HUES64 (cell line): Measurements from ENCODE around the gene RELA.
A peak's percentile ranks its signal among the peaks of the same experiment; 100 is the strongest.
"Not testable (repeated sequence)": the region's sequence is repeated elsewhere in the genome, so short reads cannot be mapped to it uniquely, and the experiment has no call there.

Experiments used
- H3K27ac ChIP-seq: 2 replicates; pipeline ENCODE4 v1.7.0; 2013; ENCODE audit warnings: low read depth, low read length, inconsistent platforms
- H3K27me3 ChIP-seq: 2 replicates; pipeline ENCODE4 v1.6.1; 2013; ENCODE audit warnings: mild to moderate bottlenecking, low read length; ENCODE audit not compliant: insufficient read depth
- H3K36me3 ChIP-seq: 2 replicates; pipeline ENCODE4 v1.6.1; 2013; ENCODE audit warnings: mild to moderate bottlenecking, low read length; ENCODE audit not compliant: insufficient read depth
- H3K4me1 ChIP-seq: 2 replicates; pipeline ENCODE4 v1.6.1; 2013; ENCODE audit warnings: mild to moderate bottlenecking, low read length, moderate library complexity; ENCODE audit not compliant: insufficient read depth
- H3K4me3 ChIP-seq: 2 replicates; pipeline ENCODE4 v1.5.1; 2013; ENCODE audit warnings: mild to moderate bottlenecking, low read length, moderate library complexity
- H3K9ac ChIP-seq: 2 replicates; pipeline ENCODE4 v1.6.1; 2013; ENCODE audit warnings: mild to moderate bottlenecking, low read depth, low read length
- H3K9me3 ChIP-seq: 2 replicates; pipeline ENCODE4 v1.6.1; 2013; ENCODE audit warnings: low read depth, low read length; ENCODE audit not compliant: insufficient read depth
- WGBS: fragments of 150-250, 120-280 bp; methylation state at CpG from one replicate; pipeline ENCODE4 v1.1.7; 2013; ENCODE audit warnings: missing lambda C conversion rate; 5-methylcytosine and 5-hydroxymethylcytosine counted together

Gene RELA

GRCh38 chr11:65662247-65662798 is 393 bp downstream of the RELA start:
- peak overlapping the region; percentile 80 for H3K4me3 ChIP-seq
- H3K9ac ChIP-seq = peak overlapping the region; percentile 77
- H3K36me3 ChIP-seq = peaks cover 39% of the 10 kb centered on the region
- H3K4me1 ChIP-seq = peaks cover 4% of the 10 kb centered on the region; the same call in 1 of the 2 replicates
- no peaks in the 10 kb centered on the region for H3K9me3 ChIP-seq
- no peaks in the 10 kb centered on the region for H3K27me3 ChIP-seq
- peak overlapping the region; percentile 64; the same call in 1 of the 2 replicates for H3K27ac ChIP-seq
- under 1% methylated on average over 29 of the region's 29 CpGs for WGBS

DNA sequence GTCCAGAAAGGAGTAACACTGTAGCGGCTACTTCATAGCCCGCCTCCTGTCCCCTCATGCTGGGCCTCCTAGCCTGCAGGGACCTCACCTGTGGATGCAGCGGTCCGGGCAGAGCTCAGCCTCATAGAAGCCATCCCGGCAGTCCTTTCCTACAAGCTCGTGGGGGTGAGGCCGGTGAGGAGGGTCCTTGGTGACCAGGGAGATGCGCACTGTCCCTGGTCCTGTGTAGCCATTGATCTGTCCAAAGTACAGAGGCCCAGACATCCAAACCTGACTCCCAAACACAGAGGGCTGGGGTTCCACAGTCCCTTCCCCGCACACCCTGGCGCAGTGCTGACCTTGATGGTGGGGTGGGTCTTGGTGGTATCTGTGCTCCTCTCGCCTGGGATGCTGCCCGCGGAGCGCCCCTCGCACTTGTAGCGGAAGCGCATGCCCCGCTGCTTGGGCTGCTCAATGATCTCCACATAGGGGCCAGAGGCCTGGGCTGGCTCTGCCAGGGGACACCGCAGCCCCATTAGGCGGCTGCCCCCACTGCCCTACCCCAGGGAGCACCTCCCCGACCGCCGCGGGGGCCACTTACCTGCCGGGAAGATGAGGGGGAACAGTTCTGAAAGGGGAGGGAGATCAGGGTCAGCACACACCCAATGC is 993 bp downstream of the RELA start:
- H3K27me3 ChIP-seq = no peaks in the 10 kb centered on the region
- H3K9ac ChIP-seq = peak overlapping the region; percentile 77
- H3K9me3 ChIP-seq = no peaks in the 10 kb centered on the region
- peaks cover 44% of the 10 kb centered on the region for H3K36me3 ChIP-seq
- H3K4me1 ChIP-seq = peaks cover 4% of the 10 kb centered on the region; the same call in 1 of the 2 replicates
- peak overlapping the region; percentile 80 for H3K4me3 ChIP-seq
- H3K27ac ChIP-seq = peak overlapping the region; percentile 64; the same call in 1 of the 2 replicates
- WGBS = 82% methylated on average over 21 of the region's 25 CpGs

DNA sequence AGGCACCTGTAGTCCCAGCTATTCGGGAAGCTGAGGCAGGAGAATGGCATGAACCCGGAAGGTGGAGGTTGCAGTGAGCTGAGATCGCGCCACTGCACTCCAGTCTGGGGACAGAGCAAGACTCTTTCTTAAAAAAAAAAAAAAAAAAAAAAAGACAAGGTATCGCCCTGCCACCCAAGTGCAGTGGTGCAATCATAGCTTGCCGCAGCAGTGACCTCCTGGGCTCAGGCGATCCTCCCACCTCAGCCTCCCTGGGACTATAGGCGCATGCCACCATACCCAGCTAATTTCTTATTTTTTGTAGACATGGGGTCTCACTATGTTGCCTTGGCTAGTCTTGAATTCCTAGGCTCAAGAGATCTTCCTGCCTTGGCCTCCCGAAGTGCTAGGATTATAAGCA is 1.8 kb downstream of the RELA start:
- H3K27me3 ChIP-seq, H3K27ac ChIP-seq, H3K9ac ChIP-seq, H3K4me3 ChIP-seq, H3K9me3 ChIP-seq, H3K4me1 ChIP-seq: not testable (repeated sequence)
- WGBS = 94% methylated on average over 9 of the region's 9 CpGs
- peaks cover 51% of the 10 kb centered on the region for H3K36me3 ChIP-seq

- Histone ChIP-seq H3K4me1 (peaks cover 4% of the 10 kb centered on the region; the same call in 1 of the 2 replicates), H3K9me3 (no peaks in the 10 kb centered on the region), H3K9ac (no peak overlapping the region), H3K27ac (no peak overlapping the region), H3K36me3 (peaks cover 60% of the 10 kb centered on the region), H3K4me3 (no peak overlapping the region), H3K27me3 (no peaks in the 10 kb centered on the region)
- WGBS = 94% methylated on average over 9 of the region's 9 CpGs
These were observed 2.7 kb downstream of the RELA start for GRCh38 chr11:65660038-65660437.

DNA sequence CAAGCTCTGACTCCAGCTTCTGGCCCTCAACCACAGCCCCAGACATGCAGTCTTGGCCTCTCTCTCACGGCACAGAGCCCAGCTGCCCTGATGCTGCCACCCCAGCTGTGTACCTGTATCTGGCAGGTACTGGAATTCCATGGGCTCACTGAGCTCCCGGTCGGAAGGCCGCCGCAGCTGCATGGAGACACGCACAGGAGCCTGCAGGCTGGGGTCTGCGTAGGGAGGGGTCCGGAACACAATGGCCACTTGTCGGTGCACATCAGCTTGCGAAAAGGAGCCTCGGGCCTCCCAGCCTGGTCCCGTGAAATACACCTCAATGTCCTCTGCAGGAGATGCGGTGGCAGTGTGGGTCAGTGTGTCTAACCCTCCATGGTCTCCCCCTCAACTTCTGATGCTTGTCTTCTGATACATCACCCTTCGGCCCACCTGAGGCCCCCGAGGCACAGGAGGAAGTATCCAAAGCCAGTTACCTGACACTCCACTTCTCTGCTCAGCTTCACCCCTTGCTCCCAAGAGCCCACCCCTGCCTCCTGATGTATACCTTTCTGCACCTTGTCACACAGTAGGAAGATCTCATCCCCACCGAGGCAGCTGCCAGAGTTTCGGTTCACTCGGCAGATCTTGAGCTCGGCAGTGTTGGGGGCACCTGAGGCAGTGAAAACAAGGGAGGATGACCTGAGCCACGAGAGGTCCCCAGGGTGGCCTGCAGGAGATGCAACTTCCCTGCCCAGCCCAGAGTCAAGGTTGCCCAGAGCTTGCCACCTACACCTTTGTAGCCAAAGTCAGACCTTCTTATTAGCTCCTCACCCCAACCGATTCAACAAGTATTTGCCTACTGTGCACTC is 4.3 kb downstream of the RELA start:
- Histone ChIP-seq H3K36me3 (peaks cover 72% of the 10 kb centered on the region), H3K9me3 (no peaks in the 10 kb centered on the region), H3K27ac (no peak overlapping the region), H3K9ac (no peak overlapping the region), H3K4me3 (no peak overlapping the region), H3K4me1 (peaks cover 3% of the 10 kb centered on the region; the same call in 1 of the 2 replicates), H3K27me3 (no peaks in the 10 kb centered on the region)
- 95% methylated on average over 21 of the region's 21 CpGs for WGBS

GRCh38 chr11:65657426-65657825 is 5.3 kb downstream of the RELA start:
- H3K4me3 ChIP-seq = no peak overlapping the region
- no peaks in the 10 kb centered on the region for H3K27me3 ChIP-seq
- no peaks in the 10 kb centered on the region for H3K9me3 ChIP-seq
- H3K27ac ChIP-seq = no peak overlapping the region
- peaks cover 7% of the 10 kb centered on the region; the same call in 1 of the 2 replicates for H3K4me1 ChIP-seq
- 94% methylated on average over 7 of the region's 7 CpGs for WGBS
- peaks cover 72% of the 10 kb centered on the region for H3K36me3 ChIP-seq
- H3K9ac ChIP-seq = no peak overlapping the region

GRCh38 chr11:65655570-65656332 is 7.0 kb downstream of the RELA start:
- Histone ChIP-seq H3K9me3 (no peaks in the 10 kb centered on the region), H3K4me3 (no peak overlapping the region), H3K27ac (no peak overlapping the region), H3K36me3 (peaks cover 65% of the 10 kb centered on the region), H3K4me1 (peaks cover 12% of the 10 kb centered on the region; the same call in 1 of the 2 replicates), H3K27me3 (no peaks in the 10 kb centered on the region), H3K9ac (no peak overlapping the region)
- 93% methylated on average over 16 of the region's 16 CpGs for WGBS

DNA sequence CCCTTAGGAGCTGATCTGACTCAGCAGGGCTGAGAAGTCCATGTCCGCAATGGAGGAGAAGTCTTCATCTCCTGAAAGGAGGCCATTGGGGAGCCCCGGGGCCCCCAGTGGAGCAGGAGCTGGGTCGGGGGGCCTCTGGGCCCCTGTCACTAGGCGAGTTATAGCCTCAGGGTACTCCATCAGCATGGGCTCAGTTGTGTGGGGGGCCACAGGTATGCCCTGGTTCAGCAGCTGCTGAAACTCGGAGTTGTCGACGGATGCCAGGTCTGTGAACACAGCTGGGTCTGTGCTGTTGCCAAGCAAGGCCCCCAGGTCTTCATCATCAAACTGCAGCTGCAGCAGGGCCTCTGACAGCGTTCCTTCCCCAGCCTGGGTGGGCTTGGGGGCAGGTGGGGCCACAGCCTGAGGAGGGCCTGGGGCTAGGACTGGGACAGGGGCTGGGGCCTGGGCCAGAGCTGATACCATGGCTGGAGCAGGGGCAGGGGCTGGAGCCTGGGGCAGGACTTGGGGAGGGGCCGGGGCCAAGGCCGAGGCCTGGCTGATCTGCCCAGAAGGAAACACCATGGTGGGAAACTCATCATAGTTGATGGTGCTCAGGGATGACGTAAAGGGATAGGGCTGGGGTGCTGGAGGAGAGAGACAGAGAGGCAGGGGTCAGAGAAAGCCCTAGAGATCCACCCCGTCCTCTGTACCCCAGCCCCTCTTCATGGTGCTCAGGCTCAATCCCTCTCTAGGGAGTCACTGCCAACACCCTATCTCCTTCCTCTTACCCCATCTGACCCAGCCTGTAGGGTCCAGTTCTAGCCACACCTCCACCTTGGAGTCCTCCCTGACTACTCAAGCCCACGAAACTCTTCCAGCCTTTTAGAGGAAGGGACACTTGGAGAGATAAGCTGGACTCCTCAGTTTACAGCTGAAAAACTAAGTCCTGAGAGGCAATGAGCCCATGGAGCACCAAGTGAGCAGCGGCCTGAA is 8.1 kb downstream of the RELA start:
- no peak overlapping the region for H3K9ac ChIP-seq

DNA sequence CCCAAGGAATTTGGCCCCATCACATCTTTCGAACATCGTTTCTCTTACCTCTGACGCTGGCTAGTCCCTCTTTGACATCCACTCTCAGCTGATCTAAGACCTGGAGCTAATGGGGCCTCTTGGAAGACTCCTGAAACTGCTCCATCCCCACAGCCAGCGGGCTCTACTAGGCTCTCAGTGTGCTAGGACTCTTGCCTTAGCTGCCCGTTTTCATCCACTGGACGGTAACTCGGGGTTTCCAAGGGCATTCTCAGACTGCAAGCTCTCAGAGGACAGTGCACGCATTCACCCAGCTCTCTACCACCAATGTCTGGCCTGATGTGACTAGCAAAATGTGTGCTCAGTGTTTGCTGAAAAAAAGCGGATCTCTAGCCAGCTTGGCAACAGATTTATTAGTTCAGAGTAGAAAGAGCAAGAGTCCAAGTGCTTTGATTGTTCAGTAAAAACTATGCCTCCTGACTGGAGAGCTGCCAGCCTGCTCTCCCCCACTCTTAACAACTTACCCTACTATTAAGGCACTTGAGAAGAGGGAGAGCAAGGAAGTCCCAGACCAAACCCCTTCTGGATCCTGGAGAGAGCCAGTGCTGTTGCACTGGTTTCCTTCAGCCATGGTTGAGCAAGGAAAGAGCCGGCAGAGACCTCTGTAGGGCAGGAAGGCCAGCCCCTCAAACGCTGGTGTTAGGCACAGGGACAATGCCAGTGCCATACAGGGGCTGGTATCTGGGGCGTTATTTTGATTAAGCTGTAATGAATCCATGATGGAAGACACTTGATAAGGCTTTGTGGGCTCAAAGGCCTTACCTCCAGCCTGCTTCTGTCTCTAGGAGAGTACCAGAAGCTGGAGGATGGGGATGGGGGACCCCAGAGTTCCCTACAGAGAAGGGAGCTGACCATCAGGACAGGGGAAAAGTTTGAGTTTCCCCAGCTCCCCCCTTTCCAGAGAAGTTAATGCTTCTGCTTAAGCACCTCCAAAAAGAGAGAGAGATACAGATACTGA is 9.2 kb downstream of the RELA start:
- H3K9ac ChIP-seq = peak overlapping the region; percentile 90
- H3K4me3 ChIP-seq = peak overlapping the region; percentile 68
- peaks cover 12% of the 10 kb centered on the region; the same call in 1 of the 2 replicates for H3K4me1 ChIP-seq
- peak overlapping the region; percentile 99 for H3K27ac ChIP-seq
- WGBS = 72% methylated on average over 12 of the region's 12 CpGs
- no peaks in the 10 kb centered on the region for H3K27me3 ChIP-seq
- H3K9me3 ChIP-seq = no peaks in the 10 kb centered on the region
- peaks cover 50% of the 10 kb centered on the region for H3K36me3 ChIP-seq

More for the DNA sequence above, 8.1 kb downstream of the RELA start:
- peaks cover 57% of the 10 kb centered on the region for H3K36me3 ChIP-seq
- no peak overlapping the region for H3K4me3 ChIP-seq
- H3K4me1 ChIP-seq = peaks cover 12% of the 10 kb centered on the region; the same call in 1 of the 2 replicates
- WGBS = 93% methylated on average over 14 of the region's 14 CpGs
- no peaks in the 10 kb centered on the region for H3K27me3 ChIP-seq
- H3K9me3 ChIP-seq = no peaks in the 10 kb centered on the region
- H3K27ac ChIP-seq = no peak overlapping the region
